Stimulated activated naive CD8-positive, alpha-beta T cell treated with anti-CD3 and anti-CD28 coated beads, Interleukin-15, Interleukin-2, amounts not matched to agents 100 ng/mL and 50 ng/mL, for 24 hours (primary cell): ENCODE results near the gene USP7.
"Not testable (repeated sequence)": the region's sequence is repeated elsewhere in the genome, so short reads cannot be mapped to it uniquely, and the experiment has no call there.

Experiments
- H3K27ac Mint-ChIP-seq: one replicate; pipeline ENCODE4 v1.8.0; 2021; ENCODE audit warnings: mild to moderate bottlenecking, mixed read lengths
- H3K27me3 Mint-ChIP-seq: one replicate; pipeline ENCODE4 v1.8.0; 2021; ENCODE audit warnings: mixed read lengths
- H3K36me3 Mint-ChIP-seq: one replicate; pipeline ENCODE4 v1.8.0; 2021; ENCODE audit warnings: low read depth, mixed read lengths
- H3K4me1 Mint-ChIP-seq: one replicate; pipeline ENCODE4 v1.8.0; 2021; ENCODE audit warnings: low read depth, mixed read lengths
- H3K4me3 Mint-ChIP-seq: one replicate; pipeline ENCODE4 v1.8.0; 2021; ENCODE audit warnings: mild to moderate bottlenecking, mixed read lengths
- H3K9me3 Mint-ChIP-seq: one replicate; pipeline ENCODE4 v1.8.0; 2021; ENCODE audit warnings: mixed read lengths

The USP7 gene

DNA sequence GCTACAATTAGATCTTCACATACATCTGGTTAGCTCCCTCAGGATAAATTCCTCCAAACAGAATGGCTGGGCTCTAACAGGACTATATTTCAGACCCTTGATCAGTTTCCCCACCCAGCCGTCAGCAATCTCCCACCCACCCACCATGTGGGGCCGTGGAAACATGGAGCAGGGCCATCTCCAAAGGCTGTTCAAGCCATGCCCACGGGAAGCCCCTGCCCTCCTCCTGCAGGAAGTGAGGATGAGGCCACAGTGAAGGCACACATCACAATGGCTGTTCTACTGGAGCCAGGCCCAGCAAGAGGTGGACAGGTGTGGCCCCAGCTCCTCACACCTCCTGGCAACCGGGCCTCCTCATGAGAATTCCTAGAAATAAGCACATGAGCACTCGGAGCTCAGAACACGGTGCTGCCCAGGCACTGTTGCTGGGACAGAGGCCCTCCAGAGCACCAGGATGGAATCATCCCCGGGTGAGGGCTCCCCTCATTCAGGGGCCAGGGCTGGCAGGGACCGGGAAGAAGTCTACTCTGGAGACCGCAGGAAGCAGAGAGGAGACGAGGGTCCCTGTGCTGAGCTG, 81.6 kb downstream of the USP7 start, which contains the start of gene LITAFD:
LITAFD (plus strand) TSS at position 311 of the 577 bp plus-strand sequence. CDS start 2,005 bp downstream, outside the sequence.
- Mint-ChIP-seq H3K27me3 (peaks cover 4% of the 10 kb centered on the region), H3K27ac (no peak within 1 kb of the TSS), H3K36me3 (peaks cover under 1% of the 10 kb centered on the region), H3K4me3 (no peak within 1 kb of the TSS), H3K9me3 (no peaks in the 10 kb centered on the region), H3K4me1 (peaks cover 20% of the 10 kb centered on the region)

DNA sequence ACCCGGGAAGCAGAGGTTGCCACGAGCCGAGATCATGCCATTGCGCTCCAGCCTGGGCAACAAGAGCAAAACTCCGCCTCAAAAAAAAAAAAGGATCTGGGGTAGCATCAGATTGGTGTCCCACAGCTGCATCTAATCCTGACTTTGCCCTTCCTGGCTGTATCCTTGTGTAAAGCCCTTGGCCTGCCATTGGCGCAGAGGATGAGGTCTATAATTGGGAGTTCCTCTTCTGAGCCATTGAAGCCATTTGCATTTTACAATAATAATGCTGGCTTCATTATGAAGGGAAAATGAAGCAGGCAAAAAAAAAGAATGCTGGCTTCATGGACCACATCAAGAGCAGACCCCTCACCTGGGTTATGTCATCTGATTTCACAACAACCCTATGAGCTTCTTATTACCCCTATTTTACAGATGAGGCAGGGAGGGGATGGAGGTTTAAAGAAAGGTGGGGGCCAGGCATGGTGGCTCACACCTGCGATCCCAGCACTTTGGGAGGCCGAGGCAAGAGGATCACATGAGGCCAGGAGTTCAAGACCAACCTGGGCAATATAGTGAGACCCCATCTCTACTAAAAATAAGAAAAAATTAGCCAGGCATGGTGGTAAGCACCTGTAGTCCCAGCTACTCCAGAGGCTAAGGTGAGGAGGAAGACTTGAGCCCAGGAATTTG, 82.7 kb downstream of the USP7 start:
- H3K27me3 Mint-ChIP-seq: peaks cover 4% of the 10 kb centered on the region
- H3K36me3 Mint-ChIP-seq: no peaks in the 10 kb centered on the region
- peaks cover 13% of the 10 kb centered on the region for H3K4me1 Mint-ChIP-seq
- no peak overlapping the region for H3K4me3 Mint-ChIP-seq
- H3K9me3 Mint-ChIP-seq: no peaks in the 10 kb centered on the region
- H3K27ac Mint-ChIP-seq: no peak overlapping the region

DNA sequence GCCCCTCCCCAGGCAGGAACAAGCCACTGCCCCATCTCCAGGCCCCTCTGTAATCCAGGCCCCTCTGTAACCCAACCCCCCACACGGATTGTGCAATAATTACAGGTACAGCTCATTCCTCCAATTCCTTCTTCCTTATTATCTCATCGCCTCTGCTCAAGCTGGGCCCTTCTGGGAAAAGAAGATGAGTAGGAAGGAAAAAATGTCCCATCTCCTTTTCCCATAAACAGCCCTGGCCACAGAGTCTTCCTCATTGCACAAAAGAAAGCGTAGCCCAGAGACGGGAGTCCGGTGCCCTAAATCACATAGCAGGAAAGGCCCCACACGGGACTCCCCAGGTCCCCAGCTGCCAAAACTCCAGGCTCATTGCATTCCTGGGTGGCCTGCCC, 85.2 kb downstream of the USP7 start:
- Mint-ChIP-seq H3K4me1 (peaks cover 7% of the 10 kb centered on the region), H3K27me3 (no peaks in the 10 kb centered on the region), H3K27ac (no peak overlapping the region), H3K4me3 (no peak overlapping the region), H3K36me3 (no peaks in the 10 kb centered on the region), H3K9me3 (no peaks in the 10 kb centered on the region)

DNA sequence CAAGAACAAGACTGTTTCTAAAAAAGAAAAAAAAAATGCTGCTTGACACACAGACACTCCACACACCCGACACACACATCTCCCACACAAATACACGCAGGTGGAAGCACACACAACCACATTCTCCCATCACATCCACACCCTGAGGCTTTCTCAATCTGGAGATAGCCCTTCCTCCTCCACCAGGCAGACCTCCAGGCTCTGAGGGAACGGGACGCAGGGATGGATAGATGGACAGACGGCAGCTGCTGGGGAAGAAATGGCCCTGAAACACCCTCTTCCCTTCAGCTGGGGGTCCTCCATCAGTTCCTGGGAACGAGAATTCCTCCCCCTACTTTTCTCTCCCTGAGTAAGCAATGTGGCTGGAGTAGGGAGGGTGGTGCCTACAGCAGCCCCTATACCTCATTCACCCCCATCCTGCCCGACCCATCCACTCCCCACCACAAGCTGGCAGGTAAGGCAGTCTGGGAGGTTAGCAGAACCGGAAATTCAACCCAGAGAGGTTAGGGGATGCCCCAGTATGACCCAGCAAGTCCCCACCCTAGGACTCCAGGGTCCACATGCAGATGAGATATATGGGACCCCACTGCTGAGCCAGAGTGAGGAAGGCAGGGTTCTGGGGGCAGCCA, 85.7 kb downstream of the USP7 start:
- Mint-ChIP-seq H3K9me3 (no peaks in the 10 kb centered on the region), H3K27me3 (no peaks in the 10 kb centered on the region), H3K36me3 (no peaks in the 10 kb centered on the region), H3K4me1 (peaks cover 7% of the 10 kb centered on the region), H3K27ac (no peak overlapping the region), H3K4me3 (no peak overlapping the region)

DNA sequence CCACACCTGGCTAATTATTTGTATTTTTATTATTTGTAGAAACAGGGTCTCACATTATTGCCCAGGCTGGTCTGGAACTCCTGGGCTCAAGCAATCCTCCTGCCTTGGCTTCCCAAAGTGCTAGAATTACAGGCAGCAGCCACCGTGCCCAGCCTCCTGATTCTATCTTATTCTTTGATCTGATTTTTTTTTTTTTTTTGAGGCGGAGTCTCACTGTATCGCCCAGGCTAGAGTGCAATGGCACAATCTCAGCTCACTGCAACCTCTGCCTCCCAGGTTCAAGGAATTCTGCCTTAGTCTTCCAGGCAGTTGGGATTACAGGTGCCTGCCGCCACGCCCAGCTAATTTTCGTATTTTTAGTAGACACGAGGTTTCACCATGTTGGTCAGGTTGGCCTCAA, 88.4 kb downstream of the USP7 start:
- H3K36me3 Mint-ChIP-seq, H3K9me3 Mint-ChIP-seq, H3K27me3 Mint-ChIP-seq, H3K4me3 Mint-ChIP-seq, H3K27ac Mint-ChIP-seq: not testable (repeated sequence)
- peaks cover 16% of the 10 kb centered on the region for H3K4me1 Mint-ChIP-seq

DNA sequence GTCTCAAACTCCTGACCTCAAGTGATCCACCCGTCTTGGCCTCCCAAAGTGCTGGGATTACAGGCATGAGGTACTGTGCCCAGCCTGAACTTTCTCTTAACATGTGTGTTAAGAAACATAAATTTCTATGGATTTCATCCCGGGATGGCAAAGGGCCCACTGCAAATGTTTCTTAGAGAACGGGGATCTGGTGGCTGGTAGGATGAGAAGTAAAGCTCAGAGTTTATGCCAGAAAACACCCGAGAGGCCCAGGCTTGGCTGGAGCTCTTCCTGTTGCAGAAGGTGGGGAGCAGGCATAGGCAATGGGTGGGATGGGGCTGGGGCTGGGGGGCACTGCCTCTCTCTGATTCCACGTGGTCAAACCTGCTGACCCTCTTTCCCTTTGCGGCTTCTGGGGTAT, 89.3 kb downstream of the USP7 start:
- Mint-ChIP-seq H3K27ac (no peak overlapping the region), H3K9me3 (no peaks in the 10 kb centered on the region), H3K27me3 (no peaks in the 10 kb centered on the region), H3K4me1 (peaks cover 19% of the 10 kb centered on the region), H3K4me3 (no peak overlapping the region), H3K36me3 (no peaks in the 10 kb centered on the region)

DNA sequence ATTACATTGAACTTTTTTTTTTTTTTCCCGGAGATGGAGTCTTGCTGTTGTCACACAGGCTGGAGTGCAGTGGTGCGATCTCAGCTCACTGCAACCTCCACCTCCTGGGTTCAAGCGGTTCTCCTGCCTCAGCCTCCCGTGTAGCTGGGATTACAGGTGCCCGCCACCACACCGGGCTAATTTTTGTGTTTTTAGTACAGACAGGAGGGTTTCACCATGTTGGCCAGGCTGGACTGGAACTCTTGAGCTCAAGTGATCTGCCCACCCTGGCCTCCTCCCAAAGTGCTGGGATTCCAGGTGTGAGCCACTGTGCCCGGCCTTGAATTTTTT, 89.9 kb downstream of the USP7 start:
- H3K9me3 Mint-ChIP-seq, H3K27me3 Mint-ChIP-seq, H3K27ac Mint-ChIP-seq, H3K36me3 Mint-ChIP-seq, H3K4me3 Mint-ChIP-seq: not testable (repeated sequence)
- peaks cover 23% of the 10 kb centered on the region for H3K4me1 Mint-ChIP-seq

DNA sequence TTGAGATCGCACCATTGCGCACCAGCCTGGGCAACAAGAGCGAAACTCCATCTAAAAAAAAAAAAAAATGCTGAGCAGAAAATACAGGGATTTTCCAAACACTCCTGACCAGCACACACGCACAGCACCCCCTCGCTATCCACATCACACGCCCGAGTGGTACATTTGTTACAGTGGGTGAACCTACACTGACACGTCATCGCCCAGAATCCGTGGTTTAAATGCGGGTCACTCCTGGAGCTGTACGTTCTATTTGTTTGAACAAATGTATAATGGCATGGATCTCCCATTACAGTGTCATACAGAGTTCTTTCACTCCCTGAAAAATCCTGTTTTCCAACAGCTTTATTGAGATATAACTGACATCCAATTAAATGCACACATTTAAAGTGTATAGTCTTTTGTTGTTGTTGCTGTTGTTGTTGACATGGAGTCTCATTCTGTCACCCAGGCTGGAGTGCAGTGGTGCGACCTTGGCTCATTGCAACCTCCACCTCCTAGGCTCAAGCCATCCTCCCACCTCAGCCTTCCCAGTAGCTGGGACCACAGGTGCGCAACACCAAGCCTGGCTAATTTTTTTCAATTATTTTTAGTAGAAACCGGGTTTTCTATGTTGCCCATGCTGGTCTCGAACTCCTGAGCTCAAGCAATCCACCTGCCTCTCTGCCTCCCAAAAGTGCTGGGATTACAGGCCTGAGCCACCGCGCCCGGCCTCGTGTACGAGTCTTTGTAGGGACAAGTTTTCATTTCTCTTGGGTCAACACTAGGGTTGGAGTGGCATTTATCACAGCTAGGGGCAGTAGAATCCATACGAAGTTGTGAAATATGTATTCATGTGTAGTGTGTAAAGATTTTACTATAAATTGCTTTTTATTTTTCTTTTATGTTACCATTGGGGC, 90.5 kb downstream of the USP7 start:
- Mint-ChIP-seq H3K27ac (no peak overlapping the region), H3K4me3 (no peak overlapping the region), H3K36me3 (no peaks in the 10 kb centered on the region), H3K27me3 (no peaks in the 10 kb centered on the region), H3K4me1 (peaks cover 19% of the 10 kb centered on the region), H3K9me3 (no peaks in the 10 kb centered on the region)

DNA sequence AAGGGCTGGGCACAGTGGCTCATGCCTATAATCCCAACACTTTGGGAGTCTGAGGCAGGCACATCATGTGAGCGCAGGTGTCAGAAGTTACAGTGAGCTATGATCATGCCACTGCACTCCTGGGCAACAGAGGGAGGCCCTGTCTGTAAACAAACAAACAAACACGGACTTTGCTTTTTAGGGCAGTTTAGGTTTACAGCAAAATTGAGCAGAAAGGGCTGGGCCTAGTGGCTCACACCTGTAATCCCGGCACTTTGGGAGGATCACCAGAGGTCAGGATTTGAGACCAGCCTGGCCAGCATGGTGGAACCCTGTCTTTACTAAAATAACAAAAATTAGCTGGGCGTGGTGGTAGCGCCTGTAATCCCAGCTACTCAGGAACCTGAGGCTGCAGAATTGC, 91.6 kb downstream of the USP7 start:
- H3K27ac Mint-ChIP-seq: no peak overlapping the region
- no peaks in the 10 kb centered on the region for H3K9me3 Mint-ChIP-seq
- H3K4me1 Mint-ChIP-seq: peaks cover 29% of the 10 kb centered on the region
- H3K4me3 Mint-ChIP-seq: no peak overlapping the region
- no peaks in the 10 kb centered on the region for H3K27me3 Mint-ChIP-seq
- peaks cover 7% of the 10 kb centered on the region for H3K36me3 Mint-ChIP-seq

DNA sequence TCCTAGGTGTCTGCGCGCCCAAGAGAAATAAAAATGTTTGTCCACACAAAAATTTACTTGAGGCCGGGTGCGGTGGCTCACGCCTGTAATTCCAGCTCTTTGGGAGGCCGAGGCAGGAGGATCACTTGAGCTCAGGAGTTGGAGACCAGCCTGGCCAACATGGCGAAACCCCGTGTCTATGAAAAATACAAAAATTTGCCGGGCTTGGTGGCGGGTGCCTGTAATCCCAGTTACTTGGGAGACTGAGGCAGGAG, 93.8 kb downstream of the USP7 start:
- not testable (repeated sequence) for H3K9me3 Mint-ChIP-seq, H3K27ac Mint-ChIP-seq, H3K27me3 Mint-ChIP-seq, H3K36me3 Mint-ChIP-seq, H3K4me3 Mint-ChIP-seq
- H3K4me1 Mint-ChIP-seq: peaks cover 44% of the 10 kb centered on the region

DNA sequence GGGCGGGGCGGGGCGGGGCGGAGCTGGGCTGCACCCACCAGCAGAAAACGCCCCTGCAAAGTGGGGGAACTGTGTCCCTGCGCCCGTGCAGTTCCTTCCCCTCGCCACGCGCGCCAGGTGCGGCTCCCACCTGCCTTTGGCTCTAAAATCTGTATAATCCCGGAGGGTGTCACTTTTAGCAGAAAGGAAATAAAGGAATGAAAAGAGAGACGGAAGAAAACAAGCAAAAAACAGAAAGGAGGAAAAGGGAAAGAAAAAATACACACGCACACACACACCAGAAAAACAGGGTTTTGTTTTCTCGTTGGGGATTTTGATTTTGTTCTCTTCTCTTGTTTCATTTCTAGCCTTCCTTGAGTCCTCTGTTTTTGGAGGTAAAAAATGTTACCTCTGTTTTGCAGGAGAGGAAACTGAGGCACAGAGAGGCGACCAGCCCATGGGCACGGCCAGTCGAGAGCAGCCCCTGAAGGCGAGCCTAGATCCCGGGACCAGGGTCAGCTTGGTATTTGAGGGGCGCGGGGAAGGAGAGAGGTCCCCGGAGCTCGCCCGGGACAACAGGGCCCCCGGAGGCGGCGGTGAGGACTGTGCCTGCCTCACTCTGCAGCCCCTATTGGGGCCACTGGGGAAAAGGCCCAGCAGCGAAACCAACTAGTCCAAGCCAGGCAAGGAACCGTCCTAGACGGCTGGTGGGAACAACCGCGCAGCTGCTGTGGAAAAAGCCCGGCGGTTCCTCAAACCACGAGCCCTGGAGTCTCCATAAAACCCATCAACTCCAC, 94.3 kb downstream of the USP7 start:
- peaks cover 46% of the 10 kb centered on the region for H3K4me1 Mint-ChIP-seq
- peak overlapping the region; percentile 95 for H3K27ac Mint-ChIP-seq
- no peaks in the 10 kb centered on the region for H3K9me3 Mint-ChIP-seq
- H3K4me3 Mint-ChIP-seq: peak overlapping the region; percentile 87
- peaks cover 7% of the 10 kb centered on the region for H3K36me3 Mint-ChIP-seq
- no peaks in the 10 kb centered on the region for H3K27me3 Mint-ChIP-seq

DNA sequence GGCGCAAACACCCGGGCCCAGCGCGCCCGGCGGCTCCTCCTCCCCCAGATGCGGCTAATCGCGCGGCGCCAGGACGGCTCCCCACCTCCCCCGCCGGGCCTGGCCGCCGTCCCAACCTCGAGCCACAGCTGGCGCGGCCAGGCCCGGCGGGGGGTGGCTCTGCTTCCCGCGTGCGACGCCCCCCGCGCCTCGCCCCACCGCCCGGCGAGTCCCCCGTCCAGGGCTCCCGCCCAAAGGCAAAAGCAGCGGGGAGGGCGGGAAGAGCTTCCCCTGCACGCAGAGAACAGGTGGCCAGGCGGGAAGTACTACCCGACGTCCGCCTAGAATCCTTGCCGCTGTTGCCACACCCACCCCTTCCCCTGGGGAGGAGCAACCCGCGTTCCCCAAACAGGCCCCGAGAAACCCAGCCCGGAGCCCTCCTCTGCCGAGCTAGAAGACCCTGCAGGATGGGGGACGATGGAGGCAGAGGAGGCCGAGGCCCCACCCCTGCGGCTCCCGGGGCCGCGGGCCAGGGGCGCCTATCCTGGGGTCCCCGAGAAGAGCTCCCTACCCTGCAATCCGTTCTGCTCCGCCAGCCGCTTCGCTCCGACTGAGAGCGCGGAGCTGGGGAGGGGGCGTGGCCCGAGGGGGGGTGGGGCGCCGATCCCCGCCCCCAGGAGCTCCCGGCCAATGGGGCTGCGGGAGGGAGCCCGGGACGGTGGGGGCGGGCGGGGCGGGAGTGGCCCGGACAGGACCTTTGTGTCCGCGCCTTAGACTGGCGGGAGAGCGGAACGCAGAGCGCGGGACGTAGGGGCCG, 95.1 kb downstream of the USP7 start, which contains the start of gene CARHSP1:
CARHSP1 (minus strand) TSS at position 591 of the 796 bp plus-strand sequence. CDS start 9,678 bp downstream, outside the sequence.
- peak within 1 kb of the TSS; percentile 95 for H3K27ac Mint-ChIP-seq
- H3K9me3 Mint-ChIP-seq: no peaks in the 10 kb centered on the region
- peaks cover 7% of the 10 kb centered on the region for H3K36me3 Mint-ChIP-seq
- peak within 1 kb of the TSS; percentile 99 for H3K4me3 Mint-ChIP-seq
- peaks cover 54% of the 10 kb centered on the region for H3K4me1 Mint-ChIP-seq
- H3K27me3 Mint-ChIP-seq: no peaks in the 10 kb centered on the region

DNA sequence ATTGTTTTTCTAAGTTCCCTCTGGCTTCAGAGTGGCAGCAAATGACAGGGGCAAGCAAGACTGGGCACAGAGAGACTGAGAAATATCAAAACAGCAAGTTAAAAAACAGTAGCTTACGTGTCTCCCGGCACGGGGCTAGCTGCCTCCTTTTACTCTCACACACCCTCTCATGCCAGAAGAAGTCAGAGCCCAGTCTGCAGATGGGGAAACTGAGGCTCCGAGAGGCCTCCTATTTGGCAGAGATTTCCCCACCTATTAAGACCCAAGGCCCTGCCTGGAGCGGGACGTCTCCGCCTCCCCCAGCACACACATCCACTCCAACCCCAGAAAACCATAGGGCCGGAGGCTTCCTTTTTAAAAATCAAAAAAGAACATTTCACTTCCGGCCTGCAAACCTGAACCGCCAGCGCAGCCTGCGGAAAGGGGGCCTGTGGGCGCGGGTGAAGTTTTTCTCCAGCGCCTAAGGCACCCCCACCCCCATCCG, 95.7 kb downstream of the USP7 start:
- H3K4me3 Mint-ChIP-seq: peak overlapping the region; percentile 99
- H3K4me1 Mint-ChIP-seq: peaks cover 54% of the 10 kb centered on the region
- H3K9me3 Mint-ChIP-seq: no peaks in the 10 kb centered on the region
- no peaks in the 10 kb centered on the region for H3K27me3 Mint-ChIP-seq
- peak overlapping the region; percentile 95 for H3K27ac Mint-ChIP-seq
- peaks cover 7% of the 10 kb centered on the region for H3K36me3 Mint-ChIP-seq
